Stimulated activated CD8-positive, alpha-beta memory T cell treated with anti-CD3 and anti-CD28 coated beads, Interleukin-7, amount 100 ng/mL, for 1 hour (primary cell): ENCODE measurements around the gene SBF2.
A peak's percentile ranks its signal among the peaks of the same experiment; 100 is the strongest.
"Not testable (repeated sequence)": the region's sequence is repeated elsewhere in the genome, so short reads cannot be mapped to it uniquely, and the experiment has no call there.

ENCODE experiments used
- DNase-seq, 2 donors: peaks; one replicate each; pipeline ENCODE4 v3.0.0-alpha.2; 2020; ENCODE audit warnings: low read depth in 2 of 2

SBF2 gene

GRCh38 chr11:9750551-9750950, 543.5 kb downstream of the SBF2 start:
- no peak for DNase-seq

GRCh38 chr11:9748361-9748970, 545.6 kb downstream of the SBF2 start:
- peak in 1 of 2 donors; percentile 30 for DNase-seq

GRCh38 chr11:9747828-9748227, 546.2 kb downstream of the SBF2 start:
- DNase-seq: no peak

GRCh38 chr11:9747229-9747628, 546.8 kb downstream of the SBF2 start:
- no peak for DNase-seq

- no peak for DNase-seq
These were observed 548.4 kb downstream of the SBF2 start for GRCh38 chr11:9745411-9746211.

GRCh38 chr11:9743512-9743911, 550.5 kb downstream of the SBF2 start:
- not testable (repeated sequence) for DNase-seq

GRCh38 chr11:9741260-9741659, 552.8 kb downstream of the SBF2 start:
- DNase-seq: no peak

- no peak for DNase-seq
These were observed 553.7 kb downstream of the SBF2 start for GRCh38 chr11:9740202-9740883.

- no peak for DNase-seq
These were observed 554.7 kb downstream of the SBF2 start for GRCh38 chr11:9739123-9739900.

GRCh38 chr11:9738707-9739106, 555.3 kb downstream of the SBF2 start:
- DNase-seq: no peak

GRCh38 chr11:9738116-9738515, 555.9 kb downstream of the SBF2 start:
- no peak for DNase-seq

- DNase-seq: no peak
These were observed 557.7 kb downstream of the SBF2 start for GRCh38 chr11:9736365-9736764.

GRCh38 chr11:9735919-9736318, 558.1 kb downstream of the SBF2 start:
- no peak for DNase-seq

- no peak for DNase-seq
These were observed 558.8 kb downstream of the SBF2 start for GRCh38 chr11:9735236-9735635.

GRCh38 chr11:9733212-9733611, 560.8 kb downstream of the SBF2 start:
- DNase-seq: no peak

GRCh38 chr11:9732453-9732852, 561.6 kb downstream of the SBF2 start:
- DNase-seq: no peak

- no peak for DNase-seq
These were observed 562.8 kb downstream of the SBF2 start for GRCh38 chr11:9731256-9731655.
